Neural cell (in vitro differentiated cells): ENCODE measurements around the gene AKAP6.

Experiments used
- EP300 ChIP-seq: fragments of 450-650 bp; conservative IDR thresholded peaks from 2 replicates; pipeline ENCODE4 v1.6.1; 2014; ENCODE audit warnings: antibody characterized with exemption, mild to moderate bottlenecking, moderate library complexity; ENCODE audit not compliant: poor library complexity, severe bottlenecking
- EZH2 ChIP-seq: fragments of 200-600, 300-800 bp; shearing (Covaris generic), sonication (generic); IDR thresholded peaks from 2 replicates; pipeline ENCODE4 v1.6.1; 2014; ENCODE audit warnings: antibody characterized with exemption, low read length, borderline replicate concordance, mild to moderate bottlenecking; ENCODE audit not compliant: insufficient read depth, poor library complexity, severe bottlenecking
- MXI1 ChIP-seq: fragments of 450-650 bp; conservative IDR thresholded peaks from 2 replicates; pipeline ENCODE4 v1.6.1; 2014; ENCODE audit warnings: antibody characterized with exemption, mild to moderate bottlenecking; ENCODE audit not compliant: poor library complexity, severe bottlenecking
- POLR2AphosphoS5 ChIP-seq: IDR thresholded peaks from 2 replicates; pipeline ENCODE4 v1.6.1; 2012
- RAD21 ChIP-seq: fragments of 450-650 bp; conservative IDR thresholded peaks from 2 replicates; pipeline ENCODE4 v1.6.1; 2014; ENCODE audit warnings: antibody characterized with exemption, mild to moderate bottlenecking, moderate library complexity
- SMC3 ChIP-seq: fragments of 450-650 bp; conservative IDR thresholded peaks from 2 replicates; pipeline ENCODE4 v1.6.1; 2014; ENCODE audit warnings: antibody characterized with exemption, mild to moderate bottlenecking, moderate library complexity; ENCODE audit not compliant: poor library complexity
- TAF1 ChIP-seq: IDR thresholded peaks from 2 replicates; pipeline ENCODE4 v1.6.1; 2012; ENCODE audit warnings: low read depth
- TF ChIP-seq, protein P1 (sequence below): fragments of 450-650 bp; IDR thresholded peaks from 2 replicates; pipeline ENCODE4 v1.5.1; 2014; ENCODE audit warnings: antibody characterized with exemption, mild to moderate bottlenecking, moderate library complexity; ENCODE audit not compliant: poor library complexity, severe bottlenecking
- TF ChIP-seq, protein P2 (sequence below): IDR thresholded peaks from 2 replicates; pipeline ENCODE4 v1.6.1; 2012; ENCODE audit warnings: borderline replicate concordance

DNA sequence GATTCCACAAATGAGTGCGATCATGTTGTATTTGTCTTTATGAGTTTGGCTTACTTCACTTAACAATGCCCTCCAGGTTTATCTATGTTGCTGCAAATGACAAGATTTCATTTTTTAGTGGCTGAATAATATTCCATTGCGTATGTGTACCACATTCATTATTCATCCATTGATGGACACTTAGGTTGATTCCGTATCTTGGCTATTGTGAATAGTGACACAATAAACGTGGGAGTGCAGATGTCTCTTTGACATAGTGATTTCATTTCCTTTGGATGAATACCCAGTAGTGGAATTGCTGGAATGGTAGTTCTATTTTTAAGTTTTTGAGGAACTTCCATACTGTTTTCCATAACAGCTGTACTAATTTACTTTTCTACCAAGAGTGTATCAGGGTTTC is 23.5 kb downstream of the AKAP6 start:
- TF ChIP-seq, protein P1, sequence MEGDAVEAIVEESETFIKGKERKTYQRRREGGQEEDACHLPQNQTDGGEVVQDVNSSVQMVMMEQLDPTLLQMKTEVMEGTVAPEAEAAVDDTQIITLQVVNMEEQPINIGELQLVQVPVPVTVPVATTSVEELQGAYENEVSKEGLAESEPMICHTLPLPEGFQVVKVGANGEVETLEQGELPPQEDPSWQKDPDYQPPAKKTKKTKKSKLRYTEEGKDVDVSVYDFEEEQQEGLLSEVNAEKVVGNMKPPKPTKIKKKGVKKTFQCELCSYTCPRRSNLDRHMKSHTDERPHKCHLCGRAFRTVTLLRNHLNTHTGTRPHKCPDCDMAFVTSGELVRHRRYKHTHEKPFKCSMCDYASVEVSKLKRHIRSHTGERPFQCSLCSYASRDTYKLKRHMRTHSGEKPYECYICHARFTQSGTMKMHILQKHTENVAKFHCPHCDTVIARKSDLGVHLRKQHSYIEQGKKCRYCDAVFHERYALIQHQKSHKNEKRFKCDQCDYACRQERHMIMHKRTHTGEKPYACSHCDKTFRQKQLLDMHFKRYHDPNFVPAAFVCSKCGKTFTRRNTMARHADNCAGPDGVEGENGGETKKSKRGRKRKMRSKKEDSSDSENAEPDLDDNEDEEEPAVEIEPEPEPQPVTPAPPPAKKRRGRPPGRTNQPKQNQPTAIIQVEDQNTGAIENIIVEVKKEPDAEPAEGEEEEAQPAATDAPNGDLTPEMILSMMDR: no peak
- no peak for TF ChIP-seq POLR2AphosphoS5
- TF ChIP-seq SMC3: no peak
- TF ChIP-seq RAD21: no peak
- TF ChIP-seq EZH2: no peak
- no peak for TF ChIP-seq MXI1
- no peak for TF ChIP-seq EP300
- TF ChIP-seq TAF1: no peak
- TF ChIP-seq, protein P2, sequence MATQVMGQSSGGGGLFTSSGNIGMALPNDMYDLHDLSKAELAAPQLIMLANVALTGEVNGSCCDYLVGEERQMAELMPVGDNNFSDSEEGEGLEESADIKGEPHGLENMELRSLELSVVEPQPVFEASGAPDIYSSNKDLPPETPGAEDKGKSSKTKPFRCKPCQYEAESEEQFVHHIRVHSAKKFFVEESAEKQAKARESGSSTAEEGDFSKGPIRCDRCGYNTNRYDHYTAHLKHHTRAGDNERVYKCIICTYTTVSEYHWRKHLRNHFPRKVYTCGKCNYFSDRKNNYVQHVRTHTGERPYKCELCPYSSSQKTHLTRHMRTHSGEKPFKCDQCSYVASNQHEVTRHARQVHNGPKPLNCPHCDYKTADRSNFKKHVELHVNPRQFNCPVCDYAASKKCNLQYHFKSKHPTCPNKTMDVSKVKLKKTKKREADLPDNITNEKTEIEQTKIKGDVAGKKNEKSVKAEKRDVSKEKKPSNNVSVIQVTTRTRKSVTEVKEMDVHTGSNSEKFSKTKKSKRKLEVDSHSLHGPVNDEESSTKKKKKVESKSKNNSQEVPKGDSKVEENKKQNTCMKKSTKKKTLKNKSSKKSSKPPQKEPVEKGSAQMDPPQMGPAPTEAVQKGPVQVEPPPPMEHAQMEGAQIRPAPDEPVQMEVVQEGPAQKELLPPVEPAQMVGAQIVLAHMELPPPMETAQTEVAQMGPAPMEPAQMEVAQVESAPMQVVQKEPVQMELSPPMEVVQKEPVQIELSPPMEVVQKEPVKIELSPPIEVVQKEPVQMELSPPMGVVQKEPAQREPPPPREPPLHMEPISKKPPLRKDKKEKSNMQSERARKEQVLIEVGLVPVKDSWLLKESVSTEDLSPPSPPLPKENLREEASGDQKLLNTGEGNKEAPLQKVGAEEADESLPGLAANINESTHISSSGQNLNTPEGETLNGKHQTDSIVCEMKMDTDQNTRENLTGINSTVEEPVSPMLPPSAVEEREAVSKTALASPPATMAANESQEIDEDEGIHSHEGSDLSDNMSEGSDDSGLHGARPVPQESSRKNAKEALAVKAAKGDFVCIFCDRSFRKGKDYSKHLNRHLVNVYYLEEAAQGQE: no peak
